SU-DHL-6 (cell line): ENCODE data around the gene SLC25A39.
A peak's percentile ranks its signal among the peaks of the same experiment; 100 is the strongest.

ENCODE experiments used
- H2AFZ ChIP-seq: fragments of 200-600 bp; sonication (generic); 2 replicates; pipeline ENCODE4 v1.6.1; 2014; ENCODE audit warnings: low read depth, mild to moderate bottlenecking, moderate library complexity, mixed read lengths, antibody characterized with exemption, low read length; ENCODE audit not compliant: severe bottlenecking
- H3F3A ChIP-seq: fragments of 200-600 bp; shearing (Covaris generic); 2 replicates; pipeline ENCODE4 v1.6.0; 2016; ENCODE audit warnings: antibody characterized with exemption, mild to moderate bottlenecking; ENCODE audit not compliant: insufficient read depth
- H3K27ac ChIP-seq: fragments of 200-600 bp; sonication (generic); 2 replicates; pipeline ENCODE4 v1.5.1; 2016; ENCODE audit warnings: low read depth, mild to moderate bottlenecking, low read length, moderate library complexity, mixed read lengths
- H3K27me3 ChIP-seq: fragments of 200-600 bp; sonication (generic), shearing (Covaris generic); 2 replicates; pipeline ENCODE4 v1.6.0; 2014; ENCODE audit warnings: mild to moderate bottlenecking, low read length
- H3K36me3 ChIP-seq: fragments of 200-600 bp; sonication (generic); 2 replicates; pipeline ENCODE4 v1.6.1; 2014; ENCODE audit warnings: mild to moderate bottlenecking, low read length, mixed read lengths
- H3K4me2 ChIP-seq: fragments of 300-600, 200-600 bp; shearing (Covaris generic), sonication (generic); 2 replicates; pipeline ENCODE4 v1.6.0; 2014; ENCODE audit warnings: low read length, low read depth, mild to moderate bottlenecking; ENCODE audit not compliant: poor library complexity, severe bottlenecking
- H3K4me3 ChIP-seq: fragments of 200-600 bp; sonication (generic); 2 replicates; pipeline ENCODE4 v1.5.1; 2014; ENCODE audit warnings: antibody characterized with exemption, low read length, mild to moderate bottlenecking, mixed read lengths; ENCODE audit not compliant: insufficient read depth, poor library complexity, severe bottlenecking
- H3K79me2 ChIP-seq: fragments of 200-600 bp; sonication (generic); 2 replicates; pipeline ENCODE4 v1.6.1; 2014; ENCODE audit warnings: mild to moderate bottlenecking, low read length, moderate library complexity; ENCODE audit not compliant: insufficient read depth
- H3K9ac ChIP-seq: fragments of 200-600 bp; sonication (generic); 2 replicates; pipeline ENCODE4 v1.7.0; 2014; ENCODE audit warnings: mild to moderate bottlenecking, low read length
- H3K9me2 ChIP-seq: fragments of 200-600 bp; sonication (generic); replicated peaks from 2 replicates; pipeline ENCODE4 v1.6.1; 2014; ENCODE audit warnings: low read length; ENCODE audit not compliant: insufficient read depth
- H3K9me3 ChIP-seq: fragments of 200-600 bp; sonication (generic); 2 replicates; pipeline ENCODE4 v1.6.1; 2014; ENCODE audit warnings: low read length, mixed read lengths; ENCODE audit not compliant: insufficient read depth
- H4K20me1 ChIP-seq: fragments of 200-600 bp; sonication (generic); 2 replicates; pipeline ENCODE4 v1.6.1; 2014; ENCODE audit warnings: low read depth, mild to moderate bottlenecking, antibody characterized with exemption, low read length, moderate library complexity, mixed read lengths
- CTCF ChIP-seq: fragments of 200-600 bp; sonication (generic); IDR thresholded peaks from one replicate; pipeline ENCODE4 v1.5.1; 2017; ENCODE audit warnings: antibody characterized with exemption, mild to moderate bottlenecking, low read length, moderate library complexity; ENCODE audit not compliant: insufficient read depth, poor library complexity, severe bottlenecking
- EZH2phosphoT487 ChIP-seq: fragments of 200-600 bp; sonication (generic), shearing (Covaris generic); conservative IDR thresholded peaks from 2 replicates; pipeline ENCODE4 v1.6.1; 2018; ENCODE audit warnings: mild to moderate bottlenecking, antibody characterized with exemption, low read length, moderate library complexity, mixed read lengths

SLC25A39 gene

GRCh38 chr17:44362949-44363612, 38.5 kb upstream of the SLC25A39 start:
- TF ChIP-seq CTCF (no peak), EZH2phosphoT487 (no peak)
- no peak overlapping the region for H3K27ac ChIP-seq
- H3F3A ChIP-seq, result no peaks in the 10 kb centered on the region
- no peaks in the 10 kb centered on the region for H3K27me3 ChIP-seq
- peak overlapping the region; percentile 63 for H3K9ac ChIP-seq
- no peaks in the 10 kb centered on the region for H3K9me2 ChIP-seq
- H3K4me2 ChIP-seq, result peak overlapping the region; percentile 95
- H3K79me2 ChIP-seq, result no peaks in the 10 kb centered on the region
- peak overlapping the region; percentile 60 for H3K4me3 ChIP-seq
- H3K9me3 ChIP-seq, result no peaks in the 10 kb centered on the region
- H2AFZ ChIP-seq, result peak overlapping the region; percentile 97
- no peaks in the 10 kb centered on the region for H4K20me1 ChIP-seq
- no peaks in the 10 kb centered on the region for H3K36me3 ChIP-seq

GRCh38 chr17:44362459-44362948, 37.9 kb upstream of the SLC25A39 start:
- H3K9me3 ChIP-seq, result no peaks in the 10 kb centered on the region
- no peaks in the 10 kb centered on the region for H3K36me3 ChIP-seq
- no peaks in the 10 kb centered on the region for H3K79me2 ChIP-seq
- H3K4me3 ChIP-seq, result no peak overlapping the region
- peak overlapping the region; percentile 63; the same call in 1 of the 2 replicates for H3K9ac ChIP-seq
- H3K27me3 ChIP-seq, result no peaks in the 10 kb centered on the region
- no peak overlapping the region for H2AFZ ChIP-seq
- H3F3A ChIP-seq, result no peaks in the 10 kb centered on the region
- no peaks in the 10 kb centered on the region for H4K20me1 ChIP-seq
- peak overlapping the region; percentile 95 for H3K4me2 ChIP-seq
- H3K9me2 ChIP-seq, result no peaks in the 10 kb centered on the region
- TF ChIP-seq EZH2phosphoT487 (no peak), CTCF (no peak)
- no peak overlapping the region for H3K27ac ChIP-seq

- Histone ChIP-seq H3K4me3 (no peak overlapping the region), H3K9me3 (no peaks in the 10 kb centered on the region), H3K27me3 (no peaks in the 10 kb centered on the region), H4K20me1 (no peaks in the 10 kb centered on the region), H3F3A (no peaks in the 10 kb centered on the region), H3K79me2 (no peaks in the 10 kb centered on the region), H3K36me3 (no peaks in the 10 kb centered on the region), H3K4me2 (no peak overlapping the region), H3K9ac (no peak overlapping the region), H3K27ac (no peak overlapping the region), H2AFZ (no peak overlapping the region), H3K9me2 (no peaks in the 10 kb centered on the region)
- TF ChIP-seq CTCF (no peak), EZH2phosphoT487 (no peak)
Measured at GRCh38 chr17:44361292-44362260, 37.0 kb upstream of the SLC25A39 start.
